GM23338 (cell line): ENCODE measurements around the gene KLK2.

ENCODE experiments used
- CREB1 ChIP-seq: fragments of 250-450 bp; sonication (Bioruptor Pico); IDR thresholded peaks from 2 replicates; pipeline ENCODE4 v1.5.0; 2020; ENCODE audit warnings: low read depth, mild to moderate bottlenecking, moderate library complexity
- EZH2 ChIP-seq: fragments of 200-600 bp; sonication (generic); IDR thresholded peaks from one replicate; pipeline ENCODE4 v1.8.0; 2017; ENCODE audit warnings: antibody characterized with exemption, mild to moderate bottlenecking, low read depth; ENCODE audit not compliant: unreplicated experiment
- EZH2phosphoT487 ChIP-seq: fragments of 200-600 bp; sonication (generic); IDR thresholded peaks from one replicate; pipeline ENCODE4 v1.8.1; 2018; ENCODE audit warnings: antibody characterized with exemption; ENCODE audit not compliant: unreplicated experiment
- JUNB ChIP-seq: IDR thresholded peaks from one replicate; pipeline ENCODE4 v1.6.1; 2016; ENCODE audit warnings: antibody characterized with exemption; ENCODE audit not compliant: unreplicated experiment
- NANOG ChIP-seq: IDR thresholded peaks from 2 replicates; pipeline ENCODE4 v1.6.1; 2016; ENCODE audit warnings: antibody characterized with exemption, borderline replicate concordance
- POLR2AphosphoS5 ChIP-seq: IDR thresholded peaks from 2 replicates; pipeline ENCODE4 v1.6.1; 2016; ENCODE audit warnings: antibody characterized with exemption, low read depth
- STAT1 ChIP-seq: IDR thresholded peaks from one replicate; pipeline ENCODE4 v1.6.1; 2016; ENCODE audit warnings: antibody characterized with exemption; ENCODE audit not compliant: unreplicated experiment
- ZNF114 ChIP-seq: fragments of 250-450 bp; sonication (Bioruptor Pico); IDR thresholded peaks from 2 replicates; pipeline ENCODE4 v1.5.0; 2020; ENCODE audit warnings: mild to moderate bottlenecking, moderate library complexity
- ZNF331 ChIP-seq: fragments of 250-450 bp; sonication (Bioruptor Pico); IDR thresholded peaks from 2 replicates; pipeline ENCODE4 v1.5.0; 2020; ENCODE audit warnings: low read depth, mild to moderate bottlenecking, moderate library complexity
- TF ChIP-seq, protein P1 (sequence below): IDR thresholded peaks from one replicate; pipeline ENCODE4 v1.6.1; 2018; ENCODE audit warnings: antibody characterized with exemption; ENCODE audit not compliant: unreplicated experiment
- TF ChIP-seq, protein P2 (sequence below), 2 experiments: fragments of 200-600 bp in 1 of 2; sonication (generic) in 1 of 2; conservative IDR thresholded peaks; 2 replicates each; pipeline versions ENCODE4 v1.5.1 to v1.6.1; 2016 to 2017; ENCODE audit warnings: antibody characterized with exemption in 2 of 2, low read depth in 2 of 2, mild to moderate bottlenecking in 2 of 2, moderate library complexity in 1 of 2
- TF ChIP-seq, protein P3 (sequence below): IDR thresholded peaks from 2 replicates; pipeline ENCODE4 v1.6.1; 2016; ENCODE audit warnings: antibody characterized with exemption

DNA sequence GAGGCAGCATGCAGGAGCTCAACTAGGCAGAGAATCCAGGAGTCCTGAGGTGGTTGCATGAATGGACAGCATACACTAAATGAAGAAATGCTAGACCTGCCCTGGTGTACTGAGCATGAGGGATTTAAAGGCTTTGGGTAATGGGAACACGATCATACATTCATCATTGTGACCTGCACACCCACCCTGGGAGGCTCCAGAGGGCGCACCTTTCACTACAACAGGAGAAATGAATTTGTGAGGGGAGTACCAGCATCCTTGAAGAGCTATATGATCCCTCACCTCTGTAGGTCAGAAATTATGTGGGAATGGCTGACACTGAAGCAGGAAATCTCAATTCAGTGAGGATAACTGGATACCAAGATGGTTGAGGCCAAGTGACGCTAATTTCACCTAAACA lies 8.9 kb downstream of the KLK2 start:
- TF ChIP-seq EZH2phosphoT487, result no peak
- TF ChIP-seq, protein P1, sequence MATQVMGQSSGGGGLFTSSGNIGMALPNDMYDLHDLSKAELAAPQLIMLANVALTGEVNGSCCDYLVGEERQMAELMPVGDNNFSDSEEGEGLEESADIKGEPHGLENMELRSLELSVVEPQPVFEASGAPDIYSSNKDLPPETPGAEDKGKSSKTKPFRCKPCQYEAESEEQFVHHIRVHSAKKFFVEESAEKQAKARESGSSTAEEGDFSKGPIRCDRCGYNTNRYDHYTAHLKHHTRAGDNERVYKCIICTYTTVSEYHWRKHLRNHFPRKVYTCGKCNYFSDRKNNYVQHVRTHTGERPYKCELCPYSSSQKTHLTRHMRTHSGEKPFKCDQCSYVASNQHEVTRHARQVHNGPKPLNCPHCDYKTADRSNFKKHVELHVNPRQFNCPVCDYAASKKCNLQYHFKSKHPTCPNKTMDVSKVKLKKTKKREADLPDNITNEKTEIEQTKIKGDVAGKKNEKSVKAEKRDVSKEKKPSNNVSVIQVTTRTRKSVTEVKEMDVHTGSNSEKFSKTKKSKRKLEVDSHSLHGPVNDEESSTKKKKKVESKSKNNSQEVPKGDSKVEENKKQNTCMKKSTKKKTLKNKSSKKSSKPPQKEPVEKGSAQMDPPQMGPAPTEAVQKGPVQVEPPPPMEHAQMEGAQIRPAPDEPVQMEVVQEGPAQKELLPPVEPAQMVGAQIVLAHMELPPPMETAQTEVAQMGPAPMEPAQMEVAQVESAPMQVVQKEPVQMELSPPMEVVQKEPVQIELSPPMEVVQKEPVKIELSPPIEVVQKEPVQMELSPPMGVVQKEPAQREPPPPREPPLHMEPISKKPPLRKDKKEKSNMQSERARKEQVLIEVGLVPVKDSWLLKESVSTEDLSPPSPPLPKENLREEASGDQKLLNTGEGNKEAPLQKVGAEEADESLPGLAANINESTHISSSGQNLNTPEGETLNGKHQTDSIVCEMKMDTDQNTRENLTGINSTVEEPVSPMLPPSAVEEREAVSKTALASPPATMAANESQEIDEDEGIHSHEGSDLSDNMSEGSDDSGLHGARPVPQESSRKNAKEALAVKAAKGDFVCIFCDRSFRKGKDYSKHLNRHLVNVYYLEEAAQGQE, result no peak
- TF ChIP-seq, protein P2, sequence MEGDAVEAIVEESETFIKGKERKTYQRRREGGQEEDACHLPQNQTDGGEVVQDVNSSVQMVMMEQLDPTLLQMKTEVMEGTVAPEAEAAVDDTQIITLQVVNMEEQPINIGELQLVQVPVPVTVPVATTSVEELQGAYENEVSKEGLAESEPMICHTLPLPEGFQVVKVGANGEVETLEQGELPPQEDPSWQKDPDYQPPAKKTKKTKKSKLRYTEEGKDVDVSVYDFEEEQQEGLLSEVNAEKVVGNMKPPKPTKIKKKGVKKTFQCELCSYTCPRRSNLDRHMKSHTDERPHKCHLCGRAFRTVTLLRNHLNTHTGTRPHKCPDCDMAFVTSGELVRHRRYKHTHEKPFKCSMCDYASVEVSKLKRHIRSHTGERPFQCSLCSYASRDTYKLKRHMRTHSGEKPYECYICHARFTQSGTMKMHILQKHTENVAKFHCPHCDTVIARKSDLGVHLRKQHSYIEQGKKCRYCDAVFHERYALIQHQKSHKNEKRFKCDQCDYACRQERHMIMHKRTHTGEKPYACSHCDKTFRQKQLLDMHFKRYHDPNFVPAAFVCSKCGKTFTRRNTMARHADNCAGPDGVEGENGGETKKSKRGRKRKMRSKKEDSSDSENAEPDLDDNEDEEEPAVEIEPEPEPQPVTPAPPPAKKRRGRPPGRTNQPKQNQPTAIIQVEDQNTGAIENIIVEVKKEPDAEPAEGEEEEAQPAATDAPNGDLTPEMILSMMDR (conservative IDR thresholded peaks at IDR 0.05; ENCODE audit: low read depth in 2 of 2), result peak in 1 of 2 experiments; percentile 55; a peak in 3 of 4 replicates
- TF ChIP-seq, protein P3, sequence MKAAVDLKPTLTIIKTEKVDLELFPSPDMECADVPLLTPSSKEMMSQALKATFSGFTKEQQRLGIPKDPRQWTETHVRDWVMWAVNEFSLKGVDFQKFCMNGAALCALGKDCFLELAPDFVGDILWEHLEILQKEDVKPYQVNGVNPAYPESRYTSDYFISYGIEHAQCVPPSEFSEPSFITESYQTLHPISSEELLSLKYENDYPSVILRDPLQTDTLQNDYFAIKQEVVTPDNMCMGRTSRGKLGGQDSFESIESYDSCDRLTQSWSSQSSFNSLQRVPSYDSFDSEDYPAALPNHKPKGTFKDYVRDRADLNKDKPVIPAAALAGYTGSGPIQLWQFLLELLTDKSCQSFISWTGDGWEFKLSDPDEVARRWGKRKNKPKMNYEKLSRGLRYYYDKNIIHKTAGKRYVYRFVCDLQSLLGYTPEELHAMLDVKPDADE, result no peak
- no peak for TF ChIP-seq POLR2AphosphoS5
- no peak for TF ChIP-seq NANOG
- TF ChIP-seq EZH2, result no peak
- no peak for TF ChIP-seq CREB1 (CRISPR knock-in tag)
- no peak for TF ChIP-seq ZNF114 (CRISPR knock-in tag)
- no peak for TF ChIP-seq JUNB
- TF ChIP-seq ZNF331 (CRISPR knock-in tag), result no peak
- TF ChIP-seq STAT1, result no peak
